Cerebellar cortex (tissue), 1 donor: ENCODE results near the gene YWHAB.
A peak's percentile ranks its signal among the peaks of the same experiment; 100 is the strongest.
"Not testable (repeated sequence)": the region's sequence is repeated elsewhere in the genome, so short reads cannot be mapped to it uniquely, and the experiment has no call there.

Source experiments
- DNase-seq: peaks from one replicate; pipeline ENCODE4 v3.0.0-alpha.2; 2015; ENCODE audit warnings: low spot score

Gene YWHAB

DNA sequence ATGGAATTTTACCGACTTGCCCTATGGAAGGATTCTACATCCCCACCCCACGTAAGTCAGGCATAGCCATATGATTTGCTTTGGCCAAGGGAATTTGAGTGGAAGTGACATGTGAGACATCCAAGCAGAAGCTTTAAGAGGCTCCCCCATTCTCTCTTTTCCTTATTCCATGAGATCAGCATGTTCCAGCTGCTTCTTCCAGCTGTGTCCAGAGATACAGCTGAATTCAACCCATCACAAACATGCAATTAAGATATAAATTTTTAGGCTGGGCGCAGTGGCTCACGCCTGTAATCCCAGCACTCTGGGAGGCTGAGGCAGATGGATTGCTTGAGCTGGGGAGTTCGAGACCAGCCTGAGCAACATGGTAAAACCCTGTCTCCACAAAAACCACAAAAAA is 16.0 kb upstream of the YWHAB start:
- no peak for DNase-seq

DNA sequence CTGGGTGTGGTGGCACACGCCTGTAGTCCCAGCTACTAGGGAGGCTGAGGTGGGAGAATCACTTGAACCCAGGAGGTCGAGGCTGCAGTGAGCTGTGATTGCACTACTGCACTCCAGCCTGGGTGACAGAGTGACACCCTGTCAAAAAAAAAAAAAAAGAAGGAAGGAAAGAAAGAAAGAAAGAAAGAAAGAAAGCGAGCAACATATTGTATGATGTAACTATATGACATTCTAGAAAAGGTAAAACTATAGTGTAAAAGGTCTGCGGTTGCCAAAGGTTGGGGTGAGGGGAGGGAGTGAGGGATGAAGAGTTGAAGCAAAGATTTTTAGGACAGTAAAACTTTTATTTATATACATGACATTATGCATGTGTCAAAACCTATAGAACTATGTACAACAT is 3.1 kb upstream of the YWHAB start:
- not testable (repeated sequence) for DNase-seq

DNA sequence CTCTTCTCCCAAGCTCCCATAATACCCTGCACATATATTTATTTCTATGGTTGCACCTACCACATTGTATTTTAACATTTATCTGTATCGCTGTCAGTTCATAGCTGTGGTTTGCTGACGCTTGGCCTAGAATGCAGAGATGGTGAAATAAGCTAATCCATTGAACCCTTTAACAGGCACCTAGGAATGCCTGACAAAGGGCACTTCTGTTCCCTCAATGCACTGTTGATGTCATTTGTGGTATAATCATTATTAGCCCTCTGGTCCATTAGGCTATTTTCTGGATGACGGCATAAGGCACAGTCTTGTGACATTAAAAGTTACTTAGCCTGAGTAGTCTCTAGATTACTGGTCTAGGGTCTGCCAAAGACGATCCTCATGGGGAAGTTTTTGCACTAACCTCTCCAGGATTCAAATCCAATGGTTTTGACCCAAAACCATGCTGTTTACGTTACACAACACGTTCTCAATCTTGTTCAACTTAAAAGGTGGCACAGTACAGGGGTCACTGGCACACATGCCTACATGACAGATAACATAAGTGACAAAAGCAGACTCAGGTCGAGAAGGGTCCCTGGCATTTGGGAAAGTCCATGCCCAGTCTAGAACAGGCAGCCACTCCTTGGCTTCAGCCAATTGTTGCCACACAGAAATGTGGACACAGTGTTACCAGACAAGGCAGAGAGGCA is 2.1 kb upstream of the YWHAB start:
- no peak for DNase-seq

DNA sequence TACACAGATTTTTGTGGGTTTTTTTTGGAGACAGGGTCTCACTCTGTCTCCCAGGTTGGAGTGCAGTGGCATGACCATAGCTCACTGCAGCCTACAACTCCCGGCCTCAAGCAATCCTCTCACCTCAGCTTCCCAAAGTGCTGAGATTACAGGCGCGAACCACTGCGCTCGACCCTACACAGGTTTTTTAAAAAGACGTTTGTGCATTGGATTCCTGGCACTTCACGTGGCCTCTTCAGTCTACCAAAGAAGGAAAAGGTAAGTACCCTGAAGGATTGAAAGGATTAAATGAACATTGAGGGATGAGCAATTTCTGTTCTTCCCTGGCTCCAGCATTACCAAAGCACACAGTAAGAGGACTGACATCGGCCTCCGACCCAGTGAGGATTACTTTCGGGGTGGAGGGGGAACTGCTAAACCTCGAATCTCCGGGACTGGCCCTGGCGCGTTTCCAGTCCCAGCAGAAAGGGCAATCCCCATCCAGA is 556 bp upstream of the YWHAB start:
- no peak for DNase-seq

DNA sequence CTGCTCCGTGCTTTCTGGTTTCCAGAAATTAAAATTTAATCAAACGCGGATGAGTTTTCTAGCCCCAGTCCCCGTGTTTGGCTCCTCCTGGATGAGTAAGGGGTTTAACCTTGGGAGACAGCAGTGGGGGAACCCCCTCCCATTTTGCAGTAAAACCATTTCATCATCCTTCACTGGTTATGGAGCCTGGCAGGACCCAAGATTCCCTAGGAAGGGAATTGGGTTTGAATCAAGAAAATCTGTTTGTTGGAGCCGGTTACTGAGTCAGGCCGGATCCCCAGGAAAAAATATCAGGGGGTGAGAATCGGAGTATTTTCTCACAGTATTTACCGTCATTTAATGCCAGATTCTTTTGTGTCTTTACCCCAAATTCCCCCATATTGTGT is 754 bp downstream of the YWHAB start:
- peak; percentile 13 for DNase-seq

DNA sequence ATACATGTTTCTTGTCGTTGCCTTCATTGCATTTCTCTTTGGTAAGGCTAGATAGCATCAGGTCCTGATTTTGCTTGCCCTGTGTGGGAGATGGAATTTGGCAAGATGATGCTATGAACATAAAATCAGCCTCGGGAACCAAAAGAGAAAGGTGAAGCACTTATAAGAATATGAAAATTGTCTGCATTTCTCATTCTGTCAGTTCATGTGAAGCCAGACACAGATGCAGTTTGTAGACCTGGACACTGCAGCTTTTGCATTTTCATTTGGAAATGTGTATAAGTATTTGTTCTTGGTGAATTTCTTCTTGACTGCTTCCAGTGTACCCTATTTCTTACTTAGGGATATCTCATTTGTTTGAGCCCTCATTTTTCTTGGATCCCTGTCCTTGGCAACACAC is 1.3 kb downstream of the YWHAB start:
- no peak for DNase-seq

DNA sequence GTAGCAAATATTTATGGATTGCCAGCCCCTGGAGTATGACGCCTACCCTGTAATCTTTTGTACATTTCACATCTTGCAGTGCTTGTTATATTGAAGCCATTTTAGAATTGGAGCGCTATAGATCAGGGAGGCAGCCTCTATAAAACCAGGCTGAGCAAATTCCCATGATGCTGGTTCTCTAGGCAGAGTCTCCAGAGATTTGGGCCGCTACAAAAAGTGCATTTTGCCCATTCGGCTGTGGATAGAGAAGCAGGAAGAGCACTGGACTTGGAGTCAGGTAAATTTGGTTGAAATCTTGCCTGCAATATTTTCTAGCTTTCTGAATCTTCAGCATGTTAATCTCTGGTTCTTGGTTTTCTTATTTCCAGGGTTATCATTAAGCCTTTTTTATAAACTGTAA is 2.0 kb downstream of the YWHAB start:
- no peak for DNase-seq

DNA sequence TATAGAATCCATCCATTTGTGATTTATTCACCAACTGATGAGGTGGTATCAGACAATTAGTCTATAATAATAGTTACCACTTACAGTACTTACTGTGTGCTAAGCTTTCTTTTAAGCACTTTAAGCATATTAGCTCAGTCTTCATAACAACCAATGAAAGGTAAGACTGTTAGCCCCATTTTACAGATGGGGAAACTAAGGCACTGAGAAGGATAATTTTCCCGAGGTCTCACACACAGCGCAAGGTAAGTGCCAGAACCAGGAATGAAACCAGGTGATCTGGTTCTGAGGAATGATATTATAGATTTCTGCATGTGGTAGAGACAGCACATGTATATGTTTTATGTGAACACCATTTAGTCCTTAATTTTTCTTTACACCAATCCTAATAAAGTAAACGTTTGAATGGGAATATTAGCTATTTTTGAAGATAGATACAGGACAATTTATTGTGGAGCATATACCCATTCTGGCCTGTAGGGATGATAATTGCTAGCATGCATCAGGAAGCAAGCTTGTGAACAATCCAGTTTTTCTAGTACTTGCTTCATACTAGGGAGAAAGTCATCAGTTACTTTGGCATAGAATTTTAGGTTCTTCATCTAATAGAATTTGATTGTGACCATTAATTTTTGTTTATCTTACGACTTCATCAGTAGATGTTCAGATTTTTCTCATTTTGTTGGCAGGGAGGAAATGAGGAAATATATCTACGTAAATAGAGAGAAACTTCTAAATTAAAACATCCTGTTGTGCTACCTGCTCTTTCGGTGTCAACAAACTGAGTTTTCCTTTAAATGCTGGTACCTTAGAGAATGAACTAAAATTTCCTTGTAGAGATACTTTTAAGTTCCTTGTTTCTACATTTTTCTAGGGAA is 3.0 kb downstream of the YWHAB start:
- no peak for DNase-seq

DNA sequence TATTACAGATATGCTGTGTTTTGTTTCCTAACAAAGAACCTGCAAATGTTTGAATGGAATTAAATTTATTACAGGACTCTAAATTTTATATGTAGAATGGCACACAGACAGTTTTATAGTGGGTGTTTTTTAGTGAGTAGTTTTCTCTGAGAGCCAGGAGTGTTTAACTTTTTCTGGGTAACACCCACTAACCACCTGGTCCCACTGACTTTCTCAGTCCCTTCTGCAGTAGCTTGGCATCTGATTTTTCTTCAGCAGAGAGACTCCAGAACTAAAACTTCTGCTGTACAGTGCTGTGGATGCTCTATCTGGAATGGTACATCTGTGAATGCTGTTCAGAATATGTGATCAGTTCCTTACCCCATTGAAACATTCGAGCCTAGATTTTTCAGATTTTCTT is 6.3 kb downstream of the YWHAB start:
- DNase-seq: no peak

DNA sequence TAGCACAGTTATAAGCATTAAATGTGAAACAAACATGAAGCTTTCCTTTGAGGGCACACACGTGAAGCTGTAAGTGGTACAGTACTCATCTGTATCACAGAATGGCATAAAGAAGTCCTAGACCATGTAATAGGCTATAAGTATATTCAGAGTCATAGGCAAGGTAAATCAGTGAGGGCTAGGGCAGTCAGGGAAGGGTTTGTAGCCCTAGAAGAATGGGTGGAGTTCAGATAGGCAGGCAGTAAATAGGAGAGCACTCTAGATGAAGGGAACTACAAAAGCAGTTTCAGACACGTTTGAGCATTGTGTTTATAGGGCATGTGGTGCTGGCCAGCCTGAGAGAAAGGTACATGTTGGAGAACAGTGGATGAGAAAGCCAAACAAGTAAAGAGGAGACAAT is 9.5 kb downstream of the YWHAB start:
- no peak for DNase-seq

DNA sequence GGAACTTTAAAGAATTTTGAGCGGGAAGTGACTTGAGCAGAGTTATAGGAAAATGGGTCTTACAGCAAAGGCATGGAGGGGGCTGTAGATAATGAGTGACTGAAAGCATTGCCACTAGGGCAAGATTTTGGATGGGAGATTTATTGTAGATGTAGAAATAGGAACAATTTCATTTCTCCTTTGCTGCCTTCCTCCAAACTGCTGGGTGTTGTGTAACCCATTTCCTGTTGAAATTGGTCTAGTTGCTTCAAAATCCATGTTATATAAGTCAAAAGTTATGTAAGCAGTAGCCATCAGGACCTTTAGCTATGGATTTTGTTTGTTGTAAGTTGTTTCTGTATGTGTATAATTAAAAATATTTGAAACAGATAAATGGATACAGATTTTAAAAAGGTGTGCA is 11.1 kb downstream of the YWHAB start:
- no peak for DNase-seq

DNA sequence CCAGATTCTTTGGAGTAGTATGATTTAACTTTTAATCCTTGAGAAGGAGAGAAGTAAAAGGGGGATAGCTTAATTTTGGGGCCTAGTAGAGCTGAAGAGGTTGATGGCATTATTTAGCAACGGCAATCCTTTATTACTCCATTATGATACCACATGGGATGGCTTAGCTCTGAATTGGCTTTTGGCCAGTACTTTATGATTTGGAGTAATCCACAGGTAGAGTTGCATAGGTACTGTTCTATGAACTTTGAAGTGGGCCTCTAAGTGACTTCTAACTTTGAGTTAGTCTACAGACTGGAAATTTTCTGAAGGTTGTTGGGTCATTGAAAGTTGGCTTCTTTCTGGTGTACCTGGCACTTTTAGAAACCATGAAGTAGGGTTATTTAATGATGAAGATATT is 11.6 kb downstream of the YWHAB start:
- no peak for DNase-seq

DNA sequence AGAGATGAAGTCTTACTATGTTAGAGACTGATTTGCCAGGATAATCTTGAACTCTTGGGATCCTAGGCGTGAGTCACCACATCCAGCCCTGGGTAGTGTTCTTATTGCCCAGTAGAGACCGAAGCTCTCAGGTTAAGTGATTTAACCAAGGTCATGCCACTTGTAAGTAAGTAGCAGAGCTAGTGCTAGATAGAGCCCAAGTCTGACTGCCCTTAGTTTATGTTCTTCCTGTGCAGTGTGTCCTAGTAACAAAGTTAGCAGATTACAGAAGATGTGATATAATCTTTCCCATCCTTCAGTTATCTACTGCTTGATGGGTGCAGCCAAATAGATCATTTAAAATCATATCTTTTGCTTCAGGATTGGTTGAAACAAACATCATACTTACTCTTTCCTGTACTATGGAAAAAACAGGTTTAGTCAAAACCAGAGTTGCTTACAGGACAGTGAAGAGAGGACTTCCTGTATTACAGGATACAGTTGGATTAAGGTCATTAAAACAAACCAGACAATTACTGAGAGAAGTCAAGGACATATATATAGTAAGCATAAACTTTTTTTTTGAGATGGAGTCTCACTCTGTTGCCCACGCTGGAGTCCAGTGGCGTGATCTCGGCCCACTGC is 14.8 kb downstream of the YWHAB start:
- no peak for DNase-seq

DNA sequence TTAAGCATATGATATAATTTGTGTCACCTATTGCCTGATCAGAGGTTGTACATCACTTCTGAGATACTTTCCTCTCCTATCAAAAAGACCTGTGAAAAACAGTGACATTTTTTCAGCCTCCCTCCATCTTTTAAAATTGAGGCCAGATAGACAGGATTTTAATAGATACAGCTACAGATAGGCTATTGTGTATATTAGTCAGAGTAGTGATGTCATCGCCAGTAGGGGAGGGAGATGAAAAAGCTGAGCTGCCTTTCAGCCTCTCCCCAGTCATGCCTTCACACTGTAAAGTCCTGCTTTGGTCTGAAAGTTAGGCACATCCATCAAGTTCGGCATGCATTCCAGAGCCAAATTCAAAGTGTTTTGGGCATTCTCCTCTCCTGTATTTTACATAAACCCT is 16.5 kb downstream of the YWHAB start:
- DNase-seq: no peak

DNA sequence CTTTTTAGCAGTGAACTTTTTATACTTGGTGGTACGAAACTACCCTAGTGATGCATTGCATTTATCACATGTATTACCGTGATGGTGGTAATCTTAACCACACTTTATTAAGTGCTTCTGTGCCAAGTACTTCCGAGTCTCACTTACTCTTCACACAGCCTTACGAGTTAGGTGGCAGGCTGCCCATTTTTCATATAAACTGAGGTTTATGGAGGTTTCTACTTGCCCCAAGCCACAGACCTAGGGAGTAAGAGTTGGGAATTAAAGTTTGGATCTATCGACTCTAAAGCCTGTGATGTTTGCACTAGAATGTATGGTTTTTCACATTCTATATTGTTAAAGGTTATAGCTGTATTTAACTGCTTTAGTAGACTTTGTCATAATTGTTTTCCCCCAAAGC is 18.9 kb downstream of the YWHAB start:
- DNase-seq: no peak

DNA sequence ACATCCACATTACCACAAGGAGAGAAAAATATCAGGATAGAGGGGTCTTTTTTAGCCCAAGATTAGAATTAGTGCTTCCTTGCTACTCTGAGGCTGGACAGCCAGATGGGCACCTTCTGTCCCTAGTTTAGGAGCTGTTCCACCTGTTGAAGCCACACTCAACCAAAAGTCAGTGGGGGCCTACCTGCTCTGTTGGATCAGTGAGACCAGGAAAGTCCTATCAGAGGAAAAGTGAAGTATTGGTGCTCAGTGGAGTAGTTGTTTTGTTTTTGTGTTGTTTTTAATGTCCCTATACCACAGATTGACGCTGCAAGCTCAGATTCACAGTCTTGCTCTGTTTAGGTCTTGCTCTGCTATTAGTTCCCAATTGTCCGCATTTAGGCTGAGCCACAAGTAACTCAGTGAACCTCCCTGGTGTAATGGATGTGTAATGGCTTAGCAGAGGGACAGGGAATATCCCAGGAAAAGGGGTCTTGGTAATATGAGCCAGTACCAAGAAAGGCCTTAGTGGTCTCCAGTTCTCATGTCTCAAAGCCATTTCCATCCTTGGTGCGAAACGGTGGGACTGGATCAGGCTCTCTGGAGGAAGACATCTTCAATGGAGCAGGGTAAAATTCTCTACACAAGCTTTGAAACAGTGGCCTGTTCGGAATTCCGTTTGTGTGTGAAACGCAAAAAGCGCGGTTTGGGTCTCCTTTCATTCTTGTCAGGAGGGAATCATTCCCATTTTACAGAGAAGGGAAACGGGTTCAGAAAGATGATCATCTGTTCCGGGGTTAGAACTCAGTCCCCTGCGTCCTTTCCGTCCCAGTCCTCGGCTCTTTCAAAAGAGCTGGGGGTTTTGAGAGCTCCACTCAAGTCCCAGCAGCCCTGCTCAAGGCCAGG is 23.7 kb downstream of the YWHAB start:
- DNase-seq: peak; percentile 26

DNA sequence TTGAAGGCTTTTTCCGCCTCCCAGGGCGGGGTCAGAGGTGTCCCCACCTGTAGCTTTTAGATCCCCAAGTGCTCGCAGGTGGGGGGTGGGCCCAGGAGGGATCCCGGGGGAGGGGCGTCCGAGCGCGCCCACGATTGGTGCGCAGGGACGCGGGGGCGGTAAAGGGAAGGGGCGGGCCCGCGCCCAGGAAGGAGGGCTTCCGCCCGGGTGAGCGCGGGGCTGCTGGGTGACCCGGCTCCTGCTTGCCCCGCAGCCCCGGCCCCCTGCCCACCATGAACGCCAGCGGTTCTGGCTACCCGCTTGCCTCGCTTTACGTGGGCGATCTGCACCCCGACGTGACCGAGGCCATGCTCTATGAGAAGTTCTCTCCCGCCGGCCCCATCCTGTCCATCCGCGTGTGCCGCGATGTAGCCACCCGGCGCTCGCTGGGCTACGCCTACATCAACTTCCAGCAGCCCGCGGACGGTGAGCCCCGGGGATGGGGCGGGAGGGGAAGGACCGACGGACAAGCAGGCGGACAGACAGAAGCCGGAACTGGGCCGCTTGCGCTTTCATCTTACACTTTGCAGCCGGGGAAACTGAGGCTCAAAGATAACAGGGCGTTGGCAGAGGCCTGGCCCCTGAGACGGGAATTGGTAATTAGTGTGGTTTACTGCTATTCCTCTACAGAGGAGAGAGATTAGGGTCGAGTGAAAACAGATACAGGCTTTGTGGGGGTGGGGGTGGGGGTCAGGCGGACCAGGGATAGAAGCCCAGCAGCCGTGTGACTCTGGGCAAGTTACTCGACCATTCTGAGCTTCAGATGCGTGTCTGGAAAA is 24.6 kb downstream of the YWHAB start, which contains the start of gene PABPC1L:
Gene PABPC1L (plus strand): TSS at position 189 of the 818 bp plus-strand sequence. CDS start 84 bp downstream, at position 273.
- peak; percentile 51 for DNase-seq

DNA sequence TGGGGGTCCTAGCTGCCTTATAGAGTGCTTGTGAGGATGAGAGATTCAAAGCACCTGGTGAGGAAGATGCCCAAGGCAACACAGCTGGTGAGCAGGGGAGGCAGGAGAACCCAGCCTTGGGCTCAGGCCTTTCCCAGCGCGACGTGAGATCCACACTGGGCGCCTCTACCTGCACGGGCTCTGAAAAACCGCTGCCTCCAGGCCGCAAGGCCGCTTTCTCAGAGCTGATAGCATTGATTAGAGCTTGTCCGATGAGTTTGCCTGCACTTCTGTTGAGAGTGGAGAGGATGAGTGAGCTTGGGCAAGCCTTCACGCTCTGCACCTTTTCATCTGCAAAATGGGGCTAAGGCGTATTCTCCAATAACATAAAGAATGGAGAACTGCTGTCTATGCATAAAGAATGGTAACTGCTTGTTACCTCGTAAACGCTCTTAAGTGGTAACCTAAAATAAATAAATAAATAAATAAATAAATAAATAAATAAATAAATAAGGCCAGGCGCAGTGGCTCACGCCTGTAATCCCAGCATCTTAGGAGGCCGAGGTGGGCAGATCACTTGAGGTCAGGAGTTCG is 25.3 kb downstream of the YWHAB start:
- DNase-seq: no peak

DNA sequence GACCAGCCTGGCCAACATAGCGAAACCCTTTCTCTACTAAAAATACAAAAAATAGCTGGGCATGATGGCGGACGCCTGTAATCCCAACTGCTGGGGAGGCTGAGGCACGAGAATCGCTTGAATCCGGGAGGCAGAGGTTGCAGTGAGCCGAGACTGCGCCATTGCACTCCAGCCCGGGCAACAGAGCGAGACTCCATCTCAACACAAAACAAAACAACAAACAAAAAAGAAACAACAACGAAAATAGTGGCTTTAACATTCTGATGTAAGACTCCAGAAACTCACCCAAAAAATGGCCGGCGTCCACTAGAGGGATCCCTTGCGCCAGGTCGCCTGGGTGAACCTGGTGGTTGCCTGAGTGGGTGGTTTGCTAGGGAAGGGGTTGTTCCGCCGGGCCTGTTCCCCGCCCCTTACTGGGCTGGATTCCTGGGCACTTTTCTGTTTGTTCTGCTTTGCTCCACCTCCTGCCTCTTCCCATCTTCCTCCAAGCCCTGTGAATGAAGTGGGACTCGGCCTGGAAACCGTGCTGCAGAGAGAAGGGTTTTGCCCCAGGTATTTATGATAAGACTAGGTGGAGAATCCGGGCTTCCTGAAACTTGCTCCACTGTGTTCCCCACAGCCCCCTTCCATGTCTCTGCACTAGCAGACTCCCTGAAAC is 25.9 kb downstream of the YWHAB start:
- peak; percentile 68 for DNase-seq

DNA sequence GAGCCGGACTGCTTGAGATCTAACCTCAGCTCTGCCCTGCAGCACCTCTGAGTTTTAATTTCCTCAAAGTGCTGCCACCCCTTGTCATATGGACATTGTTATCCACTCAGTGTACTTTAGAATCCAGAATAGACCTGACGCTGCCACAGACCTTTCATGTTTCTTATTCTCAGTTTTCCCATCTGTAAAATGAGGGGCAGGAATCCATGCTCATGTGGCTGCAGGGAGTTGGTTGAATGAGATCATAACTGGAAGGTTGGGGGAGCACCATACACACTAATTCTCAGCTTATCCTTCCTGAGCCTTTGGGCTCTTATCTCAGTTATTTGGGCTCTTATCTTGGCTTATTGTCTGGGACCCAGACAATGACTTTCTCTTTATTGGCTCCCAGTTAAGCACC is 26.7 kb downstream of the YWHAB start:
- no peak for DNase-seq
